Astrocyte (in vitro differentiated cells and primary cell): ENCODE data around the gene ZNF827.

ENCODE experiments used
- CTCF ChIP-seq: IDR thresholded peaks from 2 replicates; pipeline ENCODE4 v1.5.1; 2011; ENCODE audit warnings: low read depth, mild to moderate bottlenecking, inconsistent platforms, low read length, moderate library complexity; ENCODE audit not compliant: insufficient read depth
- EZH2 ChIP-seq: IDR thresholded peaks from 2 replicates; pipeline ENCODE4 v1.6.1; 2012; ENCODE audit warnings: mild to moderate bottlenecking, low read length, inconsistent platforms; ENCODE audit not compliant: insufficient read depth

- TF ChIP-seq CTCF (no peak), EZH2 (no peak)
Measured at GRCh38 chr4:145938618-145939440, at the start of gene ZNF827.
